ENCODE results near the gene CFB. TPM values are rescaled to one million over a fixed set of nuclear protein-coding genes. Genes with fewer than 3 reads are reported as not detected.

Gene CFB
- total RNA-seq, 1 experiment from 2014 or later = 22.6 TPM

DNA sequence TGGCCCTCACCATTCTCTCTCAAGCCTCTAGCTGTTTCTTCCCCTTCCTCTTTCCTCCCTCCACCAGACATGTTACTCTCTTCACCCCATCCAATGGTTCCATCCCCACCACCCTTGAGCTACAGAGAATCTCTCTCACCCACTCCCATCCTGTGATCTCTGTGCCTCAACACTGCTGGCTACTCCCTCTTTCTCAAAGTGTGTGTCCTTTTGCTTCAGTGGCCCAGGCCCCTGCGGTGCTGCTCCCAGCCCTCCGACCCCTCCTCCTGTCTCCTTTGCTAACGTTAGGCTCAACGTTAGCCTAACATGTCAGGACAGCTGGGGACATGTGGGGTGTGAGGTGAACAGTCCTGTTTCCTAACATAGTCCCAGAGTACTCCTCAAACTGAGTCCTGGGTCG lies 7.0 kb downstream of the CFB start:
- Histone ChIP-seq H2AFZ (no peak overlapping the region), H3K9me2 (ENCODE audit: insufficient read depth) (no peaks in the 10 kb centered on the region; the same call in 1 of the 2 replicates), H3K9me3 (ENCODE audit: insufficient read depth, low read depth) (no peaks in the 10 kb centered on the region), H3K27ac (no peak overlapping the region; the same call in 1 of the 2 replicates), H3K79me2 (ENCODE audit: low read depth) (peaks cover 13% of the 10 kb centered on the region), H3K4me2 (no peak overlapping the region), H3K4me3 (no peak overlapping the region), H4K20me1 (ENCODE audit: insufficient read depth) (no peaks in the 10 kb centered on the region), H3K36me3 (ENCODE audit: low read depth) (peaks cover 23% of the 10 kb centered on the region; the same call in 1 of the 2 replicates), H3K4me1 (replicated peaks; ENCODE audit: insufficient read depth) (peaks cover 25% of the 10 kb centered on the region), H3K27me3 (ENCODE audit: insufficient read depth, low read depth) (no peaks in the 10 kb centered on the region), H3F3A (ENCODE audit: insufficient read depth, low read depth) (peaks cover 51% of the 10 kb centered on the region)
- BruUV-seq (replicated peaks) = no TSS peak
- no peak for DNase-seq
- TF ChIP-seq, protein P1, sequence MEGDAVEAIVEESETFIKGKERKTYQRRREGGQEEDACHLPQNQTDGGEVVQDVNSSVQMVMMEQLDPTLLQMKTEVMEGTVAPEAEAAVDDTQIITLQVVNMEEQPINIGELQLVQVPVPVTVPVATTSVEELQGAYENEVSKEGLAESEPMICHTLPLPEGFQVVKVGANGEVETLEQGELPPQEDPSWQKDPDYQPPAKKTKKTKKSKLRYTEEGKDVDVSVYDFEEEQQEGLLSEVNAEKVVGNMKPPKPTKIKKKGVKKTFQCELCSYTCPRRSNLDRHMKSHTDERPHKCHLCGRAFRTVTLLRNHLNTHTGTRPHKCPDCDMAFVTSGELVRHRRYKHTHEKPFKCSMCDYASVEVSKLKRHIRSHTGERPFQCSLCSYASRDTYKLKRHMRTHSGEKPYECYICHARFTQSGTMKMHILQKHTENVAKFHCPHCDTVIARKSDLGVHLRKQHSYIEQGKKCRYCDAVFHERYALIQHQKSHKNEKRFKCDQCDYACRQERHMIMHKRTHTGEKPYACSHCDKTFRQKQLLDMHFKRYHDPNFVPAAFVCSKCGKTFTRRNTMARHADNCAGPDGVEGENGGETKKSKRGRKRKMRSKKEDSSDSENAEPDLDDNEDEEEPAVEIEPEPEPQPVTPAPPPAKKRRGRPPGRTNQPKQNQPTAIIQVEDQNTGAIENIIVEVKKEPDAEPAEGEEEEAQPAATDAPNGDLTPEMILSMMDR (conservative IDR thresholded peaks at IDR 0.05) = no peak
- TF ChIP-seq EZH2 (IDR thresholded peaks at IDR 0.05; ENCODE audit: low read depth) = no peak
- ChIA-PET CTCF (interaction anchor here (0.5 to 1.2 kb wide), 3 partner anchors 50 to 272 kb away, joined by 4 to 14 read pairs (median 9); partner anchors contain the start of gene LY6G5C), POLR2A (ENCODE audit: unreplicated experiment) (interaction anchor here (0.7 to 1.5 kb wide), 2 partner anchors 50 to 78 kb away, joined by 6 to 12 read pairs; no protein-coding TSS in a partner anchor)
- intact Hi-C loops (cut with micrococcal nuclease; ENCODE audit: unreplicated experiment) = loop anchor here (1.0 to 10.0 kb wide), 5 partner anchors 50 to 407 kb away; partner anchors contain the start of genes ATP6V1G2, LY6G5C, VWA7 and ZBTB12

DNA sequence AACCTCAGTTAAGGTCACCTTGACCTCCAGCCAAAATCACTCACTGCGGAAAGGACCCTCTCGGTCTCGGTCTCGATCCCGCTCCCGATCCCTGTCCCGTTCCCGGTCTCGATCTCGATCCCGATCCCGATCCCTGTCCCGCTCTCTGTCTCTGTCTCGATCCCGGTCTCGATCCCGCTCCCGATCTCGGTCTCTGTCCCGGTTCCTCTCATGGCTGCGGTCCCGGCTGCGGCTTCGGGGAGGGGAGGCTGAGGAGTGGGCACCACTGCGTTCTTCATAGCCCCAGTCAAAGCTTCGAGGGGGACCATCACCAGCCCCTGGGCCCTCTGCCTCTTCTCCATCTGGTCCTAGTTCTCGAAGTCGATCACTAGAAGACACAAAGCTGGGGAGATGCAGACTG lies 8.6 kb downstream of the CFB start:
- intact Hi-C loops (cut with micrococcal nuclease; ENCODE audit: unreplicated experiment) = loop anchor here (5.0 to 10.0 kb wide), 2 partner anchors 122 to 180 kb away; partner anchors contain the start of gene VWA7
- CTCF ChIA-PET = no interaction called here
- H3K9me2 ChIP-seq (ENCODE audit: insufficient read depth) = no peaks in the 10 kb centered on the region
- no peak overlapping the region for H3K4me2 ChIP-seq
- H3K27me3 ChIP-seq (ENCODE audit: insufficient read depth, low read depth) = no peaks in the 10 kb centered on the region
- peaks cover 37% of the 10 kb centered on the region for H3F3A ChIP-seq (ENCODE audit: insufficient read depth, low read depth)
- no peak overlapping the region for H2AFZ ChIP-seq
- no peaks in the 10 kb centered on the region for H4K20me1 ChIP-seq (ENCODE audit: insufficient read depth)
- peaks cover 26% of the 10 kb centered on the region for H3K79me2 ChIP-seq (ENCODE audit: low read depth)
- BruUV-seq (replicated peaks) = no TSS peak
- POLR2A ChIA-PET (ENCODE audit: unreplicated experiment) = no interaction called here
- H3K36me3 ChIP-seq (ENCODE audit: low read depth) = peaks cover 23% of the 10 kb centered on the region; the same call in 1 of the 2 replicates
- H3K9me3 ChIP-seq (ENCODE audit: insufficient read depth, low read depth) = no peaks in the 10 kb centered on the region
- H3K27ac ChIP-seq = no peak overlapping the region
- peaks cover 13% of the 10 kb centered on the region for H3K4me1 ChIP-seq (replicated peaks; ENCODE audit: insufficient read depth)
- no peak for DNase-seq
- H3K4me3 ChIP-seq = no peak overlapping the region
- TF ChIP-seq, protein P1 (conservative IDR thresholded peaks at IDR 0.05) = no peak
- no peak for TF ChIP-seq EZH2 (IDR thresholded peaks at IDR 0.05; ENCODE audit: low read depth)

DNA sequence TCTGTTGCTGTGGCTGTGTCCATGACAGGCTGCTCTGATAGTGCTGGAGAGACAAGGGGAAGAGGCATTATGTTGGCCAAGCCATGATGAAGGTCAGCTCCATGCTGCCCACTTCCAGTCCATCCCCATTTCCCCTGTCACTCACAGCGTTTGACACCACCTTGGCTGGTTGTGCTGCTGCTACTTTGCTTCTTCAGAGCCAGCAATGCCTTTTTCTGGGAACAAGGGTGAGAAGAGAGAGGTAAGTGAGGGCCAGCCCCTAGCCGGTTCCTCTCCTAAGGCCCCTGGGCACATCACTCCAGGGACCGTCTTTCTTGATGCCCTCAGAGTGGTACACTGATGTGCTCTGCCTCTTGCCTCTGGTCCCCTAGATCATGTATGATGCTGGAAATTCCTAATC lies 10.9 kb downstream of the CFB start:
- H3K4me2 ChIP-seq = no peak overlapping the region
- CTCF ChIA-PET = interaction anchor here (0.6 kb wide), 1 partner anchor 46 kb away, joined by 5 read pairs; no protein-coding TSS in a partner anchor
- BruUV-seq (replicated peaks) = no TSS peak

More for the DNA sequence above, 10.9 kb downstream of the CFB start:
- H3K4me3 ChIP-seq = no peak overlapping the region
- H2AFZ ChIP-seq = no peak overlapping the region
- intact Hi-C loops (cut with micrococcal nuclease; ENCODE audit: unreplicated experiment) = loop anchor here (10.0 kb wide), 1 partner anchor 182 kb away; the partner anchor contains the start of gene VWA7
- H3F3A ChIP-seq (ENCODE audit: insufficient read depth, low read depth) = peaks cover 37% of the 10 kb centered on the region
- TF ChIP-seq, protein P1 (conservative IDR thresholded peaks at IDR 0.05) = no peak
- no peak for TF ChIP-seq EZH2 (IDR thresholded peaks at IDR 0.05; ENCODE audit: low read depth)
- no peak overlapping the region for H3K27ac ChIP-seq
- peaks cover 34% of the 10 kb centered on the region for H3K79me2 ChIP-seq (ENCODE audit: low read depth)
- H3K36me3 ChIP-seq (ENCODE audit: low read depth) = peaks cover 29% of the 10 kb centered on the region
- no peak for DNase-seq
- no peaks in the 10 kb centered on the region for H3K9me2 ChIP-seq (ENCODE audit: insufficient read depth)
- no peaks in the 10 kb centered on the region for H3K27me3 ChIP-seq (ENCODE audit: insufficient read depth, low read depth)
- POLR2A ChIA-PET (ENCODE audit: unreplicated experiment) = interaction anchor here (0.7 kb wide), 1 partner anchor 322 kb away, joined by 6 read pairs; no protein-coding TSS in a partner anchor
- peaks cover 12% of the 10 kb centered on the region for H3K4me1 ChIP-seq (replicated peaks; ENCODE audit: insufficient read depth)
- no peaks in the 10 kb centered on the region for H3K9me3 ChIP-seq (ENCODE audit: insufficient read depth, low read depth)
- H4K20me1 ChIP-seq (ENCODE audit: insufficient read depth) = no peaks in the 10 kb centered on the region
